Measurements from ENCODE around the gene ASIC4. TPM values are rescaled to one million over a fixed set of nuclear protein-coding genes. Genes with fewer than 3 reads are reported as not detected.

The ASIC4 gene
- total and polyA plus RNA-seq, 2 of the 13 experiments (the other 11 are each of a cell fraction or from before 2014, with no cell fraction given): 0.03 TPM; not detected in 1

DNA sequence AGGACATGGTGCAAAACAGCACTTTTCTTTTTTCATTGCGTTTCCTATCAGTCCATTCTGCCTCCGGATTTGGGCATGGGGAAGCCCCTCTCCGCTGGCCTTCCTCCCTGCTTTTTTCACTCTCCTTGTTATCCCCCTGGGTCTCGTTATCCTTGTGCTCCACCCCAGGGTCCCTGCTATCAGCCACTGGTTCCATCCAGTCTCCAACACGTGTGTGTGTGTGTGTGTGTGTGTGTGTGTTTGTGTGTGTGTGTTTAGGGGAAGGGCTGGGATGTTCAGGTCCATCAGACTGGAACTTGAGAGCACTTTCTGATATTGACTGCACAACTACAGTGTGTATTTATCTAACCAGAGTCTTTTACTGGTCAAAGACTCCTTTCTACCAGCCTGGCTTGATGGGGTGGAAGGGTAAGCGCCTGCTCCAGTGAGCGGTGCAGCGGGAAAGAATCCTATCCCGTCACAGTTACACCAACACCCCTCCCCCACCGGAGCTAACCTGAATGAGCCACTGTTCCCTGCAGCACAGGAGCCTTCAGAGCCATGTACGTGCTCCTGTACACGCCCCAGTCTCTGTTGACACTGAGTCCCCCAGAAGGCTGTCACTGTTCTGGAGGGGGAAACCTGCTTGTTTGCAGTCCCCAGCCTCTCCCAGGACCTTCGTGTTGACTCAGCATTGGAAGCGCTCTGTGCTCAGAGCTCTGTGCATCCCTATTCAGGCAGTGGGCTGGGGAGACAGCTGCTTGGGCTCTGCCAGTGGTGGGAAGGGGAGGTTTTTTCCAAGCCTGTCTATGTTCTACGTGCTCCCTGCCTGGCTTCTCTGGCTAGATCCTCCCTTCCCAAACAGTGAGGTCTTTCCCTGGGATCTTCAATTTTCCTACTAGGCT is 62.5 kb downstream of the ASIC4 start (continued):
- TF ChIP-seq ZNF264 (CRISPR knock-in tag; IDR thresholded peaks at IDR 0.05) (peak; percentile 92), GLI4 (CRISPR knock-in tag; IDR thresholded peaks at IDR 0.05; ENCODE audit: borderline replicate concordance) (no peak), FLYWCH1 (CRISPR knock-in tag; IDR thresholded peaks at IDR 0.05) (no peak), RNF2 (conservative IDR thresholded peaks at IDR 0.05; ENCODE audit: low read depth) (0 out of 2 replicates have a peak, but pooled peaks have one; percentile 37), SETDB1 (CRISPR knock-in tag; IDR thresholded peaks at IDR 0.05; ENCODE audit: borderline replicate concordance) (no peak), ZNF431 (CRISPR knock-in tag; IDR thresholded peaks at IDR 0.05; ENCODE audit: borderline replicate concordance, low read depth) (peak; percentile 97), ZNF33B (CRISPR knock-in tag; IDR thresholded peaks at IDR 0.05) (peak; percentile 38; the same call in 1 of the 2 replicates), ZFP90 (CRISPR knock-in tag; IDR thresholded peaks at IDR 0.05; ENCODE audit: borderline replicate concordance) (peak; percentile 64), ZNF772 (CRISPR knock-in tag; IDR thresholded peaks at IDR 0.05) (peak; percentile 77)
- TF ChIP-seq, protein P1, sequence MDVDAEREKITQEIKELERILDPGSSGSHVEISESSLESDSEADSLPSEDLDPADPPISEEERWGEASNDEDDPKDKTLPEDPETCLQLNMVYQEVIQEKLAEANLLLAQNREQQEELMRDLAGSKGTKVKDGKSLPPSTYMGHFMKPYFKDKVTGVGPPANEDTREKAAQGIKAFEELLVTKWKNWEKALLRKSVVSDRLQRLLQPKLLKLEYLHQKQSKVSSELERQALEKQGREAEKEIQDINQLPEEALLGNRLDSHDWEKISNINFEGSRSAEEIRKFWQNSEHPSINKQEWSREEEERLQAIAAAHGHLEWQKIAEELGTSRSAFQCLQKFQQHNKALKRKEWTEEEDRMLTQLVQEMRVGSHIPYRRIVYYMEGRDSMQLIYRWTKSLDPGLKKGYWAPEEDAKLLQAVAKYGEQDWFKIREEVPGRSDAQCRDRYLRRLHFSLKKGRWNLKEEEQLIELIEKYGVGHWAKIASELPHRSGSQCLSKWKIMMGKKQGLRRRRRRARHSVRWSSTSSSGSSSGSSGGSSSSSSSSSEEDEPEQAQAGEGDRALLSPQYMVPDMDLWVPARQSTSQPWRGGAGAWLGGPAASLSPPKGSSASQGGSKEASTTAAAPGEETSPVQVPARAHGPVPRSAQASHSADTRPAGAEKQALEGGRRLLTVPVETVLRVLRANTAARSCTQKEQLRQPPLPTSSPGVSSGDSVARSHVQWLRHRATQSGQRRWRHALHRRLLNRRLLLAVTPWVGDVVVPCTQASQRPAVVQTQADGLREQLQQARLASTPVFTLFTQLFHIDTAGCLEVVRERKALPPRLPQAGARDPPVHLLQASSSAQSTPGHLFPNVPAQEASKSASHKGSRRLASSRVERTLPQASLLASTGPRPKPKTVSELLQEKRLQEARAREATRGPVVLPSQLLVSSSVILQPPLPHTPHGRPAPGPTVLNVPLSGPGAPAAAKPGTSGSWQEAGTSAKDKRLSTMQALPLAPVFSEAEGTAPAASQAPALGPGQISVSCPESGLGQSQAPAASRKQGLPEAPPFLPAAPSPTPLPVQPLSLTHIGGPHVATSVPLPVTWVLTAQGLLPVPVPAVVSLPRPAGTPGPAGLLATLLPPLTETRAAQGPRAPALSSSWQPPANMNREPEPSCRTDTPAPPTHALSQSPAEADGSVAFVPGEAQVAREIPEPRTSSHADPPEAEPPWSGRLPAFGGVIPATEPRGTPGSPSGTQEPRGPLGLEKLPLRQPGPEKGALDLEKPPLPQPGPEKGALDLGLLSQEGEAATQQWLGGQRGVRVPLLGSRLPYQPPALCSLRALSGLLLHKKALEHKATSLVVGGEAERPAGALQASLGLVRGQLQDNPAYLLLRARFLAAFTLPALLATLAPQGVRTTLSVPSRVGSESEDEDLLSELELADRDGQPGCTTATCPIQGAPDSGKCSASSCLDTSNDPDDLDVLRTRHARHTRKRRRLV (CRISPR knock-in tag; IDR thresholded peaks at IDR 0.05): peak; percentile 96
- TF ChIP-seq, protein P2, sequence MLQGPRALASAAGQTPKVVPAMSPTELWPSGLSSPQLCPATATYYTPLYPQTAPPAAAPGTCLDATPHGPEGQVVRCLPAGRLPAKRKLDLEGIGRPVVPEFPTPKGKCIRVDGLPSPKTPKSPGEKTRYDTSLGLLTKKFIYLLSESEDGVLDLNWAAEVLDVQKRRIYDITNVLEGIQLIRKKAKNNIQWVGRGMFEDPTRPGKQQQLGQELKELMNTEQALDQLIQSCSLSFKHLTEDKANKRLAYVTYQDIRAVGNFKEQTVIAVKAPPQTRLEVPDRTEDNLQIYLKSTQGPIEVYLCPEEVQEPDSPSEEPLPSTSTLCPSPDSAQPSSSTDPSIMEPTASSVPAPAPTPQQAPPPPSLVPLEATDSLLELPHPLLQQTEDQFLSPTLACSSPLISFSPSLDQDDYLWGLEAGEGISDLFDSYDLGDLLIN (CRISPR knock-in tag; IDR thresholded peaks at IDR 0.05; ENCODE audit: borderline replicate concordance): peak; percentile 27; the same call in 1 of the 2 replicates
- TF ChIP-seq, protein P3, sequence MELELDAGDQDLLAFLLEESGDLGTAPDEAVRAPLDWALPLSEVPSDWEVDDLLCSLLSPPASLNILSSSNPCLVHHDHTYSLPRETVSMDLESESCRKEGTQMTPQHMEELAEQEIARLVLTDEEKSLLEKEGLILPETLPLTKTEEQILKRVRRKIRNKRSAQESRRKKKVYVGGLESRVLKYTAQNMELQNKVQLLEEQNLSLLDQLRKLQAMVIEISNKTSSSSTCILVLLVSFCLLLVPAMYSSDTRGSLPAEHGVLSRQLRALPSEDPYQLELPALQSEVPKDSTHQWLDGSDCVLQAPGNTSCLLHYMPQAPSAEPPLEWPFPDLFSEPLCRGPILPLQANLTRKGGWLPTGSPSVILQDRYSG (CRISPR knock-in tag; IDR thresholded peaks at IDR 0.05): no peak
- TF ChIP-seq, protein P4, sequence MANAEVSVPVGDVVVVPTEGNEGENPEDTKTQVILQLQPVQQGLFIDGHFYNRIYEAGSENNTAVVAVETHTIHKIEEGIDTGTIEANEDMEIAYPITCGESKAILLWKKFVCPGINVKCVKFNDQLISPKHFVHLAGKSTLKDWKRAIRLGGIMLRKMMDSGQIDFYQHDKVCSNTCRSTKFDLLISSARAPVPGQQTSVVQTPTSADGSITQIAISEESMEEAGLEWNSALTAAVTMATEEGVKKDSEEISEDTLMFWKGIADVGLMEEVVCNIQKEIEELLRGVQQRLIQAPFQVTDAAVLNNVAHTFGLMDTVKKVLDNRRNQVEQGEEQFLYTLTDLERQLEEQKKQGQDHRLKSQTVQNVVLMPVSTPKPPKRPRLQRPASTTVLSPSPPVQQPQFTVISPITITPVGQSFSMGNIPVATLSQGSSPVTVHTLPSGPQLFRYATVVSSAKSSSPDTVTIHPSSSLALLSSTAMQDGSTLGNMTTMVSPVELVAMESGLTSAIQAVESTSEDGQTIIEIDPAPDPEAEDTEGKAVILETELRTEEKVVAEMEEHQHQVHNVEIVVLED (CRISPR knock-in tag; IDR thresholded peaks at IDR 0.05; ENCODE audit: borderline replicate concordance): peak; percentile 58; the same call in 1 of the 2 replicates
- TF ChIP-seq, protein P5, sequence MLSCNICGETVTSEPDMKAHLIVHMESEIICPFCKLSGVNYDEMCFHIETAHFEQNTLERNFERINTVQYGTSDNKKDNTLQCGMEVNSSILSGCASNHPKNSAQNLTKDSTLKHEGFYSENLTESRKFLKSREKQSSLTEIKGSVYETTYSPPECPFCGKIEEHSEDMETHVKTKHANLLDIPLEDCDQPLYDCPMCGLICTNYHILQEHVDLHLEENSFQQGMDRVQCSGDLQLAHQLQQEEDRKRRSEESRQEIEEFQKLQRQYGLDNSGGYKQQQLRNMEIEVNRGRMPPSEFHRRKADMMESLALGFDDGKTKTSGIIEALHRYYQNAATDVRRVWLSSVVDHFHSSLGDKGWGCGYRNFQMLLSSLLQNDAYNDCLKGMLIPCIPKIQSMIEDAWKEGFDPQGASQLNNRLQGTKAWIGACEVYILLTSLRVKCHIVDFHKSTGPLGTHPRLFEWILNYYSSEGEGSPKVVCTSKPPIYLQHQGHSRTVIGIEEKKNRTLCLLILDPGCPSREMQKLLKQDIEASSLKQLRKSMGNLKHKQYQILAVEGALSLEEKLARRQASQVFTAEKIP (CRISPR knock-in tag; IDR thresholded peaks at IDR 0.05; ENCODE audit: borderline replicate concordance): no peak
- TF ChIP-seq, protein P6, sequence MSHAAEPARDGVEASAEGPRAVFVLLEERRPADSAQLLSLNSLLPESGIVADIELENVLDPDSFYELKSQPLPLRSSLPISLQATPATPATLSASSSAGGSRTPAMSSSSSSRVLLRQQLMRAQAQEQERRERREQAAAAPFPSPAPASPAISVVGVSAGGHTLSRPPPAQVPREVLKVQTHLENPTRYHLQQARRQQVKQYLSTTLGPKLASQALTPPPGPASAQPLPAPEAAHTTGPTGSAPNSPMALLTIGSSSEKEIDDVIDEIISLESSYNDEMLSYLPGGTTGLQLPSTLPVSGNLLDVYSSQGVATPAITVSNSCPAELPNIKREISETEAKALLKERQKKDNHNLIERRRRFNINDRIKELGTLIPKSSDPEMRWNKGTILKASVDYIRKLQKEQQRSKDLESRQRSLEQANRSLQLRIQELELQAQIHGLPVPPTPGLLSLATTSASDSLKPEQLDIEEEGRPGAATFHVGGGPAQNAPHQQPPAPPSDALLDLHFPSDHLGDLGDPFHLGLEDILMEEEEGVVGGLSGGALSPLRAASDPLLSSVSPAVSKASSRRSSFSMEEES (CRISPR knock-in tag; IDR thresholded peaks at IDR 0.05): peak; percentile 82

Data from HepG2 (cell line).